Measurements from ENCODE around the gene MFN1. TPM values are rescaled to one million over a fixed set of nuclear protein-coding genes. Genes with fewer than 3 reads are reported as not detected.
"Not testable (repeated sequence)": the region's sequence is repeated elsewhere in the genome, so short reads cannot be mapped to it uniquely, and the experiment has no call there.

The MFN1 gene
- total and polyA plus RNA-seq, 12 donors, result 12.4 to 60.9 (median 41.7) TPM

GRCh38 chr3:179299999-179300613, 47.4 kb upstream of the MFN1 start:
- peaks cover 0 to 5% (median 0%) of the 10 kb centered on the region in 3 donors for H3K9me3 ChIP-seq (replicated peaks in 1 of 3)
- intact Hi-C loops (cut with DNase I), result no loop called here
- 82 to 93% (median 87%) methylated on average over 5 of the region's 5 CpGs for WGBS, 4 donors
- TF ChIP-seq POLR2A (IDR thresholded peaks at IDR 0.05) (no peak), CTCF (IDR thresholded peaks at IDR 0.05) (no peak)
- H3K36me3 ChIP-seq (replicated peaks in 1 of 2), result no peaks in the 10 kb centered on the region
- DNase-seq, result no peak
- H3K4me3 ChIP-seq, result no peak overlapping the region
- H3K27ac ChIP-seq, result no peak overlapping the region
- no peaks in the 10 kb centered on the region for H3K27me3 ChIP-seq
- H3K4me1 ChIP-seq (replicated peaks in 1 of 2), result no peaks in the 10 kb centered on the region

GRCh38 chr3:179301645-179302044, 45.9 kb upstream of the MFN1 start:
- TF ChIP-seq POLR2A (IDR thresholded peaks at IDR 0.05) (no peak), CTCF (IDR thresholded peaks at IDR 0.05) (no peak)
- H3K4me1 ChIP-seq (replicated peaks in 1 of 2), result no peaks in the 10 kb centered on the region
- H3K4me3 ChIP-seq, result no peak overlapping the region
- intact Hi-C loops (cut with DNase I), result no loop called here
- no peaks in the 10 kb centered on the region for H3K36me3 ChIP-seq (replicated peaks in 1 of 2)
- no peaks in the 10 kb centered on the region for H3K27me3 ChIP-seq
- H3K27ac ChIP-seq, result no peak overlapping the region
- H3K9me3 ChIP-seq (replicated peaks in 1 of 3), result peaks cover 0 to 5% (median 0%) of the 10 kb centered on the region in 3 donors
- 60 to 65% (median 63%) methylated on average over 3 of the region's 3 CpGs for WGBS, 4 donors
- DNase-seq, result no peak

DNA sequence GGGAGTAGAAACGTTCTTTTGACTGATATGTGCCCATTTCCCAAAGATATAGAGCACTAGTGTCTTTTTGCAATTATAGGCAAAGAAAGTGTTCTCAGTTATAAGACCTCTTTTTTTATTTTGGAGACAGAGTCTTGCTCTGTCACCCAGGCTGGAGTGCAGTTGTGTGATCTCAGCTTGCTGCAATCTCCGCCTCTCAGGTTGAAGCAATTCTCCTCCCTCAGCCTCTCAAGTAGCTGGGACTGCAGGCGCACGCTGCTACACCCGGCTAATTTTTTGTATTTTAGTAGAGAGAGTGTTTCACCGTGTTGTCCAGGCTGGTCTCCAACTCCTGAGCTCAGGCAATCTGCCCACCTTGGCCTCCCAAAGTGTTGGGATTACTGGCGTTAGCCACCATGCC, 45.4 kb upstream of the MFN1 start:
- H3K27me3 ChIP-seq, result no peaks in the 10 kb centered on the region
- H3K27ac ChIP-seq, result no peak overlapping the region
- intact Hi-C loops (cut with DNase I), result no loop called here

DNA sequence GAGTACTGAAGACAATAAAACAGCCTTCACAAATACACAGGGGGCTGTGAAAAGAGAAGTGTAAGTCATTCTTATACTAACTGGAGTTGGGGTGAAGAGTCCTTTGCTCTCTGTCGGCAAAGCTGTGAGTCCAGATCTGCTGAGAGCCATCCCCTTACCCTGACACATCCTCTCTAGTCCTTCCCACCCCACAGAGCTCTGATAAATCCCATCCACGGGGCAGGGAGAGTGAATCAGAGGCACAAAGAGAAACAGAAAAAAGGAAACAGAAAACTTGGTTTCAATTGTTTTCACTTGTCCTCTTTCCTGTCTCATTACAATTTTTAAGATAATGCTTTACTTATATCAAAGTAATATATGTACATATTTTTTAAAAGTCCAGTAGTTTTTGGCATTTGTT, 42.9 kb upstream of the MFN1 start:
- 15 to 32% (median 26%) methylated on average over 2 of the region's 2 CpGs for WGBS, 4 donors
- no peaks in the 10 kb centered on the region for H3K9me3 ChIP-seq (replicated peaks in 1 of 3)
- H3K4me3 ChIP-seq, result no peak overlapping the region
- no peaks in the 10 kb centered on the region for H3K36me3 ChIP-seq (replicated peaks in 1 of 2)
- no peak overlapping the region for H3K27ac ChIP-seq
- no peak for DNase-seq
- H3K4me1 ChIP-seq (replicated peaks in 1 of 2), result no peaks in the 10 kb centered on the region
- intact Hi-C loops (cut with DNase I), result no loop called here
- TF ChIP-seq CTCF (IDR thresholded peaks at IDR 0.05), result no peak
- no peak for TF ChIP-seq POLR2A (IDR thresholded peaks at IDR 0.05)
- no peaks in the 10 kb centered on the region for H3K27me3 ChIP-seq

More for the DNA sequence above, 45.4 kb upstream of the MFN1 start:
- no peak overlapping the region for H3K4me3 ChIP-seq
- no peaks in the 10 kb centered on the region for H3K36me3 ChIP-seq (replicated peaks in 1 of 2)
- peaks cover 0 to 5% (median 0%) of the 10 kb centered on the region in 3 donors for H3K9me3 ChIP-seq (replicated peaks in 1 of 3)
- H3K4me1 ChIP-seq (replicated peaks in 1 of 2), result no peaks in the 10 kb centered on the region
- no peak for DNase-seq
- WGBS, 4 donors, result 85 to 89% (median 88%) methylated on average over 7 of the region's 7 CpGs
- TF ChIP-seq POLR2A (IDR thresholded peaks at IDR 0.05) (no peak), CTCF (IDR thresholded peaks at IDR 0.05) (no peak)

DNA sequence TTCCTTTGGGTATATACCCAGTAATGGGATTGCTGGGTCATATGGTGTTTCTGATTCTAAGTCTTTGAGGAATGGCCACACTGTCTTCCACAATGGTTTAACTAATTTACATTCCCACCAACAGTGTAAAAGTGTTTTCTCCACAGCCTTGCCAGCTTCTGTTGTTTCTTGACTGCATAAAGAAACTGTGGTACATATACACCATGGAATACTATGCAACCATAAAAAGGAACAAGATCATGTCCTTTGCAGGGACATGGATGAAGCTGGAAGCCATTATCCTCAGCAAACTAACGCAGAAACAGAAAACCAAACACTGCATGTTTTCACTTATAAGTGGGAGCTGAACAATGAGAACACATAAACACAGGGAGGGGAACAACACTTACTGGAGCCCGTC, 40.1 kb upstream of the MFN1 start:
- H3K4me1 ChIP-seq (replicated peaks in 1 of 2); H3K4me3 ChIP-seq; H3K9me3 ChIP-seq (replicated peaks in 1 of 3); H3K27me3 ChIP-seq; intact Hi-C loops (cut with DNase I); DNase-seq; H3K27ac ChIP-seq; H3K36me3 ChIP-seq (replicated peaks in 1 of 2): not testable (repeated sequence)
- 74 to 82% (median 80%) methylated on average over 2 of the region's 2 CpGs for WGBS, 4 donors
